Panc1 (cell line): ENCODE data around the gene C8B.

Source experiments
- POLR2AphosphoS5 ChIP-seq: IDR thresholded peaks from 2 replicates; pipeline ENCODE4 v1.6.1; 2012; ENCODE audit warnings: mild to moderate bottlenecking, low read depth, low read length, moderate library complexity
- SIN3A ChIP-seq: IDR thresholded peaks from 2 replicates; pipeline ENCODE4 v1.6.1; 2012; ENCODE audit warnings: low read depth, mild to moderate bottlenecking, low read length, moderate library complexity, borderline replicate concordance; ENCODE audit not compliant: insufficient read depth
- TF ChIP-seq, protein P1 (sequence below), 2 experiments: IDR thresholded peaks; 2 replicates each; pipeline ENCODE4 v1.6.1; 2011 to 2012; ENCODE audit warnings: low read depth in 2 of 2, control low read depth in 1 of 2, low read length in 1 of 2, mild to moderate bottlenecking in 1 of 2, moderate library complexity in 1 of 2; ENCODE audit not compliant: insufficient read depth in 1 of 2
- TF ChIP-seq, protein P2 (sequence below): fragments of 450-650 bp; IDR thresholded peaks from 2 replicates; pipeline ENCODE4 v1.5.1; 2017; ENCODE audit warnings: mild to moderate bottlenecking

GRCh38 chr1:56973923-56974742 lies 8.3 kb upstream of the C8B start:
- TF ChIP-seq, protein P1, sequence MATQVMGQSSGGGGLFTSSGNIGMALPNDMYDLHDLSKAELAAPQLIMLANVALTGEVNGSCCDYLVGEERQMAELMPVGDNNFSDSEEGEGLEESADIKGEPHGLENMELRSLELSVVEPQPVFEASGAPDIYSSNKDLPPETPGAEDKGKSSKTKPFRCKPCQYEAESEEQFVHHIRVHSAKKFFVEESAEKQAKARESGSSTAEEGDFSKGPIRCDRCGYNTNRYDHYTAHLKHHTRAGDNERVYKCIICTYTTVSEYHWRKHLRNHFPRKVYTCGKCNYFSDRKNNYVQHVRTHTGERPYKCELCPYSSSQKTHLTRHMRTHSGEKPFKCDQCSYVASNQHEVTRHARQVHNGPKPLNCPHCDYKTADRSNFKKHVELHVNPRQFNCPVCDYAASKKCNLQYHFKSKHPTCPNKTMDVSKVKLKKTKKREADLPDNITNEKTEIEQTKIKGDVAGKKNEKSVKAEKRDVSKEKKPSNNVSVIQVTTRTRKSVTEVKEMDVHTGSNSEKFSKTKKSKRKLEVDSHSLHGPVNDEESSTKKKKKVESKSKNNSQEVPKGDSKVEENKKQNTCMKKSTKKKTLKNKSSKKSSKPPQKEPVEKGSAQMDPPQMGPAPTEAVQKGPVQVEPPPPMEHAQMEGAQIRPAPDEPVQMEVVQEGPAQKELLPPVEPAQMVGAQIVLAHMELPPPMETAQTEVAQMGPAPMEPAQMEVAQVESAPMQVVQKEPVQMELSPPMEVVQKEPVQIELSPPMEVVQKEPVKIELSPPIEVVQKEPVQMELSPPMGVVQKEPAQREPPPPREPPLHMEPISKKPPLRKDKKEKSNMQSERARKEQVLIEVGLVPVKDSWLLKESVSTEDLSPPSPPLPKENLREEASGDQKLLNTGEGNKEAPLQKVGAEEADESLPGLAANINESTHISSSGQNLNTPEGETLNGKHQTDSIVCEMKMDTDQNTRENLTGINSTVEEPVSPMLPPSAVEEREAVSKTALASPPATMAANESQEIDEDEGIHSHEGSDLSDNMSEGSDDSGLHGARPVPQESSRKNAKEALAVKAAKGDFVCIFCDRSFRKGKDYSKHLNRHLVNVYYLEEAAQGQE (IDR thresholded peaks at IDR 0.05; ENCODE audit: insufficient read depth in 1 of 2, low read depth in 2 of 2, low read length in 1 of 2) = no peak
- TF ChIP-seq, protein P2, sequence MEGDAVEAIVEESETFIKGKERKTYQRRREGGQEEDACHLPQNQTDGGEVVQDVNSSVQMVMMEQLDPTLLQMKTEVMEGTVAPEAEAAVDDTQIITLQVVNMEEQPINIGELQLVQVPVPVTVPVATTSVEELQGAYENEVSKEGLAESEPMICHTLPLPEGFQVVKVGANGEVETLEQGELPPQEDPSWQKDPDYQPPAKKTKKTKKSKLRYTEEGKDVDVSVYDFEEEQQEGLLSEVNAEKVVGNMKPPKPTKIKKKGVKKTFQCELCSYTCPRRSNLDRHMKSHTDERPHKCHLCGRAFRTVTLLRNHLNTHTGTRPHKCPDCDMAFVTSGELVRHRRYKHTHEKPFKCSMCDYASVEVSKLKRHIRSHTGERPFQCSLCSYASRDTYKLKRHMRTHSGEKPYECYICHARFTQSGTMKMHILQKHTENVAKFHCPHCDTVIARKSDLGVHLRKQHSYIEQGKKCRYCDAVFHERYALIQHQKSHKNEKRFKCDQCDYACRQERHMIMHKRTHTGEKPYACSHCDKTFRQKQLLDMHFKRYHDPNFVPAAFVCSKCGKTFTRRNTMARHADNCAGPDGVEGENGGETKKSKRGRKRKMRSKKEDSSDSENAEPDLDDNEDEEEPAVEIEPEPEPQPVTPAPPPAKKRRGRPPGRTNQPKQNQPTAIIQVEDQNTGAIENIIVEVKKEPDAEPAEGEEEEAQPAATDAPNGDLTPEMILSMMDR = no peak
- TF ChIP-seq SIN3A = no peak
- TF ChIP-seq POLR2AphosphoS5 = no peak
